ENCODE results near the gene QRICH2.
A peak's percentile ranks its signal among the peaks of the same experiment; 100 is the strongest.

QRICH2 gene

GRCh38 chr17:76278952-76279741 lies 28.9 kb downstream of the QRICH2 start:
- no peaks in the 10 kb centered on the region for H3K27me3 ChIP-seq (ENCODE audit: control insufficient read depth in 2 of 2, insufficient read depth in 2 of 2, low read length in 2 of 2)
- H3K9ac ChIP-seq (ENCODE audit: low read depth in 1 of 2, low read length in 2 of 2) = peak overlapping the region in 1 of 2 donors; percentile 24
- H3K4me1 ChIP-seq (ENCODE audit: control insufficient read depth in 2 of 2, insufficient read depth in 2 of 2, low read length in 2 of 2) = peaks cover 4 to 5% of the 10 kb centered on the region in 2 donors
- no peak overlapping the region for H3K27ac ChIP-seq (ENCODE audit: low read depth in 2 of 2, low read length in 2 of 2)
- no peak overlapping the region for H3K4me3 ChIP-seq (ENCODE audit: low read length in 2 of 2)
- no peaks in the 10 kb centered on the region for H3K9me3 ChIP-seq (ENCODE audit: control insufficient read depth in 2 of 2, low read length in 2 of 2)
- H3K36me3 ChIP-seq (ENCODE audit: control insufficient read depth in 2 of 2, insufficient read depth in 2 of 2, low read length in 2 of 2) = no peaks in the 10 kb centered on the region

GRCh38 chr17:76278268-76278908 lies 29.7 kb downstream of the QRICH2 start:
- Histone ChIP-seq H3K36me3 (ENCODE audit: control insufficient read depth in 2 of 2, insufficient read depth in 2 of 2, low read length in 2 of 2) (no peaks in the 10 kb centered on the region), H3K4me1 (ENCODE audit: control insufficient read depth in 2 of 2, insufficient read depth in 2 of 2, low read length in 2 of 2) (peaks cover 4 to 5% of the 10 kb centered on the region in 2 donors), H3K4me3 (ENCODE audit: low read length in 2 of 2) (no peak overlapping the region), H3K9me3 (ENCODE audit: control insufficient read depth in 2 of 2, low read length in 2 of 2) (no peaks in the 10 kb centered on the region), H3K27me3 (ENCODE audit: control insufficient read depth in 2 of 2, insufficient read depth in 2 of 2, low read length in 2 of 2) (no peaks in the 10 kb centered on the region), H3K9ac (ENCODE audit: low read depth in 1 of 2, low read length in 2 of 2) (no peak overlapping the region), H3K27ac (ENCODE audit: low read depth in 2 of 2, low read length in 2 of 2) (no peak overlapping the region)

- Histone ChIP-seq H3K9ac (ENCODE audit: low read depth in 1 of 2, low read length in 2 of 2) (no peak overlapping the region), H3K4me3 (ENCODE audit: low read length in 2 of 2) (no peak overlapping the region), H3K27me3 (ENCODE audit: control insufficient read depth in 2 of 2, insufficient read depth in 2 of 2, low read length in 2 of 2) (no peaks in the 10 kb centered on the region), H3K4me1 (ENCODE audit: control insufficient read depth in 2 of 2, insufficient read depth in 2 of 2, low read length in 2 of 2) (peaks cover 7 to 12% of the 10 kb centered on the region in 2 donors), H3K27ac (ENCODE audit: low read depth in 2 of 2, low read length in 2 of 2) (no peak overlapping the region), H3K9me3 (ENCODE audit: control insufficient read depth in 2 of 2, low read length in 2 of 2) (no peaks in the 10 kb centered on the region), H3K36me3 (ENCODE audit: control insufficient read depth in 2 of 2, insufficient read depth in 2 of 2, low read length in 2 of 2) (no peaks in the 10 kb centered on the region)
These were observed 30.5 kb downstream of the QRICH2 start for GRCh38 chr17:76277300-76278267.

GRCh38 chr17:76276461-76277299 lies 31.4 kb downstream of the QRICH2 start:
- H3K27ac ChIP-seq (ENCODE audit: low read depth in 2 of 2, low read length in 2 of 2) = no peak overlapping the region
- no peak overlapping the region for H3K4me3 ChIP-seq (ENCODE audit: low read length in 2 of 2)
- H3K27me3 ChIP-seq (ENCODE audit: control insufficient read depth in 2 of 2, insufficient read depth in 2 of 2, low read length in 2 of 2) = no peaks in the 10 kb centered on the region
- H3K9me3 ChIP-seq (ENCODE audit: control insufficient read depth in 2 of 2, low read length in 2 of 2) = no peaks in the 10 kb centered on the region
- peaks cover 16 to 17% of the 10 kb centered on the region in 2 donors for H3K4me1 ChIP-seq (ENCODE audit: control insufficient read depth in 2 of 2, insufficient read depth in 2 of 2, low read length in 2 of 2)
- H3K36me3 ChIP-seq (ENCODE audit: control insufficient read depth in 2 of 2, insufficient read depth in 2 of 2, low read length in 2 of 2) = no peaks in the 10 kb centered on the region
- no peak overlapping the region for H3K9ac ChIP-seq (ENCODE audit: low read depth in 1 of 2, low read length in 2 of 2)

- Histone ChIP-seq H3K4me1 (ENCODE audit: control insufficient read depth in 2 of 2, insufficient read depth in 2 of 2, low read length in 2 of 2) (peaks cover 23 to 24% of the 10 kb centered on the region in 2 donors), H3K36me3 (ENCODE audit: control insufficient read depth in 2 of 2, insufficient read depth in 2 of 2, low read length in 2 of 2) (no peaks in the 10 kb centered on the region), H3K9me3 (ENCODE audit: control insufficient read depth in 2 of 2, low read length in 2 of 2) (no peaks in the 10 kb centered on the region), H3K4me3 (ENCODE audit: low read length in 2 of 2) (no peak overlapping the region), H3K9ac (ENCODE audit: low read depth in 1 of 2, low read length in 2 of 2) (no peak overlapping the region), H3K27ac (ENCODE audit: low read depth in 2 of 2, low read length in 2 of 2) (no peak overlapping the region), H3K27me3 (ENCODE audit: control insufficient read depth in 2 of 2, insufficient read depth in 2 of 2, low read length in 2 of 2) (no peaks in the 10 kb centered on the region)
These were observed 32.0 kb downstream of the QRICH2 start for GRCh38 chr17:76276069-76276431.

- Histone ChIP-seq H3K27ac (ENCODE audit: low read depth in 2 of 2, low read length in 2 of 2) (no peak overlapping the region), H3K27me3 (ENCODE audit: control insufficient read depth in 2 of 2, insufficient read depth in 2 of 2, low read length in 2 of 2) (no peaks in the 10 kb centered on the region), H3K9me3 (ENCODE audit: control insufficient read depth in 2 of 2, low read length in 2 of 2) (no peaks in the 10 kb centered on the region), H3K9ac (ENCODE audit: low read depth in 1 of 2, low read length in 2 of 2) (no peak overlapping the region), H3K4me3 (ENCODE audit: low read length in 2 of 2) (no peak overlapping the region), H3K4me1 (ENCODE audit: control insufficient read depth in 2 of 2, insufficient read depth in 2 of 2, low read length in 2 of 2) (peaks cover 27 to 29% of the 10 kb centered on the region in 2 donors), H3K36me3 (ENCODE audit: control insufficient read depth in 2 of 2, insufficient read depth in 2 of 2, low read length in 2 of 2) (peaks cover 4% of the 10 kb centered on the region in 2 donors)
These were observed 32.6 kb downstream of the QRICH2 start for GRCh38 chr17:76275382-76276068.

GRCh38 chr17:76274112-76274956 lies 33.7 kb downstream of the QRICH2 start:
- Histone ChIP-seq H3K27ac (ENCODE audit: low read depth in 2 of 2, low read length in 2 of 2) (peak overlapping the region in 1 of 2 donors; percentile 9), H3K27me3 (ENCODE audit: control insufficient read depth in 2 of 2, insufficient read depth in 2 of 2, low read length in 2 of 2) (no peaks in the 10 kb centered on the region), H3K4me3 (ENCODE audit: low read length in 2 of 2) (no peak overlapping the region), H3K36me3 (ENCODE audit: control insufficient read depth in 2 of 2, insufficient read depth in 2 of 2, low read length in 2 of 2) (peaks cover 7 to 11% of the 10 kb centered on the region in 2 donors), H3K9me3 (ENCODE audit: control insufficient read depth in 2 of 2, low read length in 2 of 2) (no peaks in the 10 kb centered on the region), H3K9ac (ENCODE audit: low read depth in 1 of 2, low read length in 2 of 2) (no peak overlapping the region), H3K4me1 (ENCODE audit: control insufficient read depth in 2 of 2, insufficient read depth in 2 of 2, low read length in 2 of 2) (peaks cover 31 to 34% of the 10 kb centered on the region in 2 donors)

GRCh38 chr17:76273445-76274111 lies 34.5 kb downstream of the QRICH2 start:
- Histone ChIP-seq H3K36me3 (ENCODE audit: control insufficient read depth in 2 of 2, insufficient read depth in 2 of 2, low read length in 2 of 2) (peaks cover 11 to 16% of the 10 kb centered on the region in 2 donors), H3K9me3 (ENCODE audit: control insufficient read depth in 2 of 2, low read length in 2 of 2) (no peaks in the 10 kb centered on the region), H3K27ac (ENCODE audit: low read depth in 2 of 2, low read length in 2 of 2) (no peak overlapping the region), H3K27me3 (ENCODE audit: control insufficient read depth in 2 of 2, insufficient read depth in 2 of 2, low read length in 2 of 2) (no peaks in the 10 kb centered on the region), H3K4me3 (ENCODE audit: low read length in 2 of 2) (no peak overlapping the region), H3K4me1 (ENCODE audit: control insufficient read depth in 2 of 2, insufficient read depth in 2 of 2, low read length in 2 of 2) (peaks cover 32 to 37% of the 10 kb centered on the region in 2 donors), H3K9ac (ENCODE audit: low read depth in 1 of 2, low read length in 2 of 2) (no peak overlapping the region)
